Adrenal gland (tissue), 12 donors: Measurements from ENCODE around the gene CADM1. TPM values are rescaled to one million over a fixed set of nuclear protein-coding genes. Genes with fewer than 3 reads are reported as not detected.

Experiments
- DNase-seq, 7 donors: peaks; one replicate each; pipeline ENCODE4 v3.0.0-alpha.2; 2019 to 2020
- H3K27ac ChIP-seq, 5 donors: fragments of 200-600 bp; sonication (generic) in 4 of 5; 1 replicate in 3 of 5; 2 replicates in 2 of 5; pipeline versions ENCODE4 v1.5.1 to v1.8.0; 2016 to 2020; ENCODE audit warnings: mild to moderate bottlenecking in 1 of 5
- H3K27me3 ChIP-seq: fragments of 200-600 bp; 2 replicates; pipeline ENCODE4 v1.8.0; 2021
- H3K36me3 ChIP-seq, 2 donors: fragments of 200-600 bp; replicated peaks in 1 of 2; 1 replicate in 1 of 2; 2 replicates in 1 of 2; pipeline versions ENCODE4 v1.5.1 to v1.8.0; 2018 to 2022
- H3K4me1 ChIP-seq, 2 donors: fragments of 200-600 bp; replicated peaks in 1 of 2; 1 replicate in 1 of 2; 2 replicates in 1 of 2; pipeline versions ENCODE4 v1.5.1 to v1.8.0; 2018 to 2021
- H3K4me3 ChIP-seq, 4 donors: fragments of 200-600 bp; sonication (generic) in 3 of 4; one replicate each; pipeline ENCODE4 v1.5.1; 2016 to 2018
- H3K9me3 ChIP-seq, 3 donors: fragments of 200-600 bp; sonication (generic) in 1 of 3; replicated peaks in 1 of 3; 1 replicate in 2 of 3; 2 replicates in 1 of 3; pipeline versions ENCODE4 v1.5.1 to v1.8.0; 2016 to 2021
- CTCF ChIP-seq, 6 experiments: fragments of 450-650 bp in 4 of 6; fragments of 200-600 bp in 2 of 6; sonication (generic) in 1 of 6; IDR thresholded peaks; 1 replicate in 5 of 6; 2 replicates in 1 of 6; pipeline versions ENCODE4 v1.5.1 to v1.8.0; 2016 to 2021; ENCODE audit warnings: antibody characterized with exemption in 6 of 6, mild to moderate bottlenecking in 2 of 6, moderate library complexity in 1 of 6
- POLR2A ChIP-seq, 2 donors: fragments of 450-650 bp; IDR thresholded peaks; one replicate each; pipeline ENCODE4 v1.6.1; 2017; ENCODE audit warnings: antibody characterized with exemption in 2 of 2, mild to moderate bottlenecking in 2 of 2, moderate library complexity in 1 of 2
- WGBS, 4 donors: extraction: QIAGEN DNeasy Blood & Tissue Kit in 2 of 4; methylation state at CpG; one replicate each; pipeline versions ENCODE4 v1.1.5 to v1.1.7; 2013 to 2017; 5-methylcytosine and 5-hydroxymethylcytosine counted together
- intact Hi-C, 2 donors: fragments of 100-400 bp; cut with DNase I; formaldehyde crosslinking; loops; one replicate each; pipeline versions ENCODE4 v1.14.1 to v1.15.0; 2022 to 2023
- polyA plus RNA-seq, 3 donors: library from polyadenylated mRNA; stranded (reverse); fragments of 200-250 nt in 2 of 3; fragments of 350-450 nt in 1 of 3; fragmentation: Illumina TruSeq in 1 of 3; extraction: RNeasy Lipid Tissue Mini Kit (QIAGEN cat#74804) in 1 of 3; gene quantifications; one replicate each; pipeline ENCODE4 v1.2.3, GENCODE V29; 2013 to 2014
- total RNA-seq, 9 donors: library from RNA; depleted of rRNA in 4 of 9; stranded (reverse); fragments of >200 nt in 4 of 9; fragments of 120-200 nt in 1 of 9; fragmentation: NEBNext Ultra II Directional in 1 of 9; extraction: Animal tissue kit (Norgen Biotek cat#: 25700) in 1 of 9; gene quantifications; one replicate each; pipeline versions ENCODE4 v1.1.0 to v1.2.4, GENCODE V29; 2013 to 2023
- donor health status: healthy with polysubstance abuse.
- donor health status: Bipolar disorder and iron deficiency.
- donor health status: DM: yes; HTN: yes; CAD: no.
- donor health status: DM: no; HTN: no; CAD: no.
- donor health status: DM: no; HTN: no; CAD: no.
- donor health status: DM: yes; HTN: yes; CAD: no.

The CADM1 gene
- total and polyA plus RNA-seq, 12 donors: 21.6 to 256 (median 39.8) TPM

- Histone ChIP-seq H3K4me1 (no peaks in the 10 kb centered on the region), H3K27ac (no peak overlapping the region), H3K27me3 (no peaks in the 10 kb centered on the region), H3K4me3 (no peak overlapping the region), H3K36me3 (no peaks in the 10 kb centered on the region), H3K9me3 (no peaks in the 10 kb centered on the region)
- intact Hi-C loops: no loop called here
- 92 to 97% (median 94%) methylated on average over 3 of the region's 3 CpGs for WGBS, 4 donors
- TF ChIP-seq POLR2A (IDR thresholded peaks at IDR 0.05) (no peak), CTCF (IDR thresholded peaks at IDR 0.05) (no peak)
- DNase-seq: no peak
These were observed 140.3 kb downstream of the CADM1 start for GRCh38 chr11:115363921-115364320.

- DNase-seq: no peak
- intact Hi-C loops: no loop called here
- Histone ChIP-seq H3K4me3 (no peak overlapping the region), H3K36me3 (no peaks in the 10 kb centered on the region), H3K27ac (no peak overlapping the region), H3K9me3 (no peaks in the 10 kb centered on the region), H3K4me1 (no peaks in the 10 kb centered on the region), H3K27me3 (no peaks in the 10 kb centered on the region)
- WGBS, 4 donors: 79 to 86% (median 80%) methylated on average over 2 of the region's 2 CpGs
- TF ChIP-seq POLR2A (IDR thresholded peaks at IDR 0.05) (no peak), CTCF (IDR thresholded peaks at IDR 0.05) (no peak)
These were observed 140.8 kb downstream of the CADM1 start for GRCh38 chr11:115363426-115363825.

- Histone ChIP-seq H3K27me3 (no peaks in the 10 kb centered on the region), H3K4me3 (no peak overlapping the region), H3K4me1 (no peaks in the 10 kb centered on the region), H3K27ac (no peak overlapping the region), H3K9me3 (no peaks in the 10 kb centered on the region), H3K36me3 (no peaks in the 10 kb centered on the region)
- DNase-seq: no peak
- TF ChIP-seq POLR2A (IDR thresholded peaks at IDR 0.05): no peak
- TF ChIP-seq CTCF (IDR thresholded peaks at IDR 0.05): no peak
- WGBS, 4 donors: 57 to 75% (median 63%) methylated on average over 6 of the region's 6 CpGs
- intact Hi-C loops: no loop called here
These were observed 141.2 kb downstream of the CADM1 start for GRCh38 chr11:115362997-115363396.

- no peak overlapping the region for H3K4me3 ChIP-seq
- no peak for DNase-seq
- no peaks in the 10 kb centered on the region for H3K27me3 ChIP-seq
- no peak overlapping the region for H3K27ac ChIP-seq
- intact Hi-C loops: no loop called here
- H3K36me3 ChIP-seq: no peaks in the 10 kb centered on the region
- WGBS, 4 donors: 80 to 95% (median 82%) methylated on average over 1 of the region's 1 CpG
- peaks cover 0 to 7% of the 10 kb centered on the region in 2 donors for H3K4me1 ChIP-seq
- TF ChIP-seq POLR2A (IDR thresholded peaks at IDR 0.05): no peak
- no peak for TF ChIP-seq CTCF (IDR thresholded peaks at IDR 0.05)
- no peaks in the 10 kb centered on the region for H3K9me3 ChIP-seq
These were observed 143.2 kb downstream of the CADM1 start for GRCh38 chr11:115361025-115361424.
